A673 (cell line): Measurements from ENCODE around the gene EXOC4. TPM values are rescaled to one million over a fixed set of nuclear protein-coding genes. Genes with fewer than 3 reads are reported as not detected.
"Not testable (repeated sequence)": the region's sequence is repeated elsewhere in the genome, so short reads cannot be mapped to it uniquely, and the experiment has no call there.

ENCODE experiments used
- BruUV-seq: library from RNA; stranded (reverse); fragments of 400-500 nt; replicated peaks from 2 replicates; lab custom pipeline; 2021; lab: Mats Ljungman, UMichigan
- CTCF ChIA-PET: fragments of 300-600 bp; sonication (Branson Sonifier 250); formaldehyde crosslinking; loops from one replicate; lab custom pipeline; 2022; ENCODE audit warnings: antibody characterized with exemption; lab: Charles Lee
- POLR2A ChIA-PET: fragments of 300-600 bp; sonication (Branson Sonifier 250); formaldehyde crosslinking; loops from one replicate; lab custom pipeline; 2022; ENCODE audit warnings: antibody characterized with exemption; ENCODE audit not compliant: low non-redundant PET; lab: Charles Lee
- DNase-seq: peaks from one replicate; pipeline ENCODE4 v3.0.0-alpha.2; 2015; ENCODE audit warnings: low spot score
- H3K27ac ChIP-seq: fragments of 200-600 bp; sonication (generic); 2 replicates; pipeline ENCODE4 v1.5.1; 2016; ENCODE audit warnings: mixed run types, low read depth, mild to moderate bottlenecking, mixed read lengths, antibody characterized with exemption, low read length; ENCODE audit not compliant: poor library complexity, severe bottlenecking
- H3K27me3 ChIP-seq: fragments of 200-600 bp; sonication (generic); replicated peaks from 2 replicates; pipeline ENCODE4 v1.6.1; 2017; ENCODE audit warnings: mixed run types, low read depth, mild to moderate bottlenecking, mixed read lengths, antibody characterized with exemption, low read length; ENCODE audit not compliant: insufficient read depth, poor library complexity
- H3K36me3 ChIP-seq: fragments of 200-600 bp; sonication (generic); 2 replicates; pipeline ENCODE4 v1.6.1; 2016; ENCODE audit warnings: mixed run types, mild to moderate bottlenecking, mixed read lengths, antibody characterized with exemption, low read length; ENCODE audit not compliant: insufficient read depth, poor library complexity, severe bottlenecking
- H3K4me1 ChIP-seq: fragments of 200-600 bp; sonication (generic); 2 replicates; pipeline ENCODE4 v1.6.1; 2017; ENCODE audit warnings: mixed run types, mild to moderate bottlenecking, mixed read lengths, antibody characterized with exemption, low read length; ENCODE audit not compliant: insufficient read depth, poor library complexity, severe bottlenecking
- H3K4me3 ChIP-seq: fragments of 200-600 bp; sonication (generic); 2 replicates; pipeline ENCODE4 v1.5.1; 2016; ENCODE audit warnings: low read depth, mixed run types, mild to moderate bottlenecking, mixed read lengths, low read length; ENCODE audit not compliant: poor library complexity, severe bottlenecking
- H3K9me3 ChIP-seq: fragments of 200-600 bp; sonication (generic); 2 replicates; pipeline ENCODE4 v1.6.1; 2016; ENCODE audit warnings: mixed run types, low read depth, mild to moderate bottlenecking, mixed read lengths, antibody characterized with exemption, low read length; ENCODE audit not compliant: poor library complexity, severe bottlenecking
- EZH2 ChIP-seq: fragments of 200-600 bp; sonication (generic); IDR thresholded peaks from 2 replicates; pipeline ENCODE4 v1.6.1; 2017; ENCODE audit warnings: borderline replicate concordance, low read depth, mild to moderate bottlenecking, mixed read lengths, antibody characterized with exemption, low read length; ENCODE audit not compliant: poor library complexity, severe bottlenecking
- intact Hi-C: fragments of 100-400 bp; cut with micrococcal nuclease; formaldehyde crosslinking; loops from one replicate; pipeline ENCODE4 v1.10.0; 2022; ENCODE audit not compliant: unreplicated experiment
- total RNA-seq: library from RNA; stranded (reverse); gene quantifications from 2 replicates; pipeline ENCODE4 v1.2.3, GENCODE V29; 2021
- TF ChIP-seq, protein P1 (sequence below): fragments of 300-800, 200-600 bp; sonication (generic); conservative IDR thresholded peaks from 2 replicates; pipeline ENCODE4 v1.5.1; 2017; ENCODE audit warnings: low read depth, mild to moderate bottlenecking, antibody characterized with exemption, low read length, moderate library complexity, mixed read lengths

EXOC4 gene
- total RNA-seq, 1 experiment from 2014 or later, result 66.1 TPM

DNA sequence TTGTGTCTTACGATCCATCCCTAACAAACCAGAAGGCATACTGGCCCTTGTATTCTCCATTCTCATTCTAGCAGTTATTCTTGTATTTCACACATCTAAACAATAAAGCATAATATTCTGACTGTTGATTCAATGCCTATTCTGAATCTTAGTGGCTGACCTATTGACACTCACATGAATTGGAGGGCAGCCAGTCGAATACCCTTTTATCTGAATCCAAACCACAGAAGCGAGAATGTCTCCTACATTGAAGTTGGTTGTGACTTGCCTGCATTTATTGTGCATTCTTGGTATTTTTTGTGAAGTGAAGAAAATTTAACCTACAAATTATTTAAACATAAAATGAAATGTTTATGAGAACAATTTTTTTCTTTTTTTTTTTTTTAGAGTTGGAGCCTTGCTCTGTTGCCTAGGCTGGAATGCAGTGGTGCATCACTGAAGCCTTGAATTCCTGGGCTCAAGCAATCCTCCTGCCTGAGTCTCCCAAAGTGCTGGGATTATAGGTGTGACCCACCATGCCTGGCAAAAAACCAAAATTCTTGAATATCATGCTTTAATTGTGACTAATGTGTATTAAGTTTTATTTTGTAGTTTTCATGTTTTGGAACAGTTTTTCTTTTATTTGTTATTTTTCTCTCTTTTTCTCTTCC, 22.7 kb downstream of the EXOC4 start:
- no peak for DNase-seq
- Histone ChIP-seq H3K4me3 (no peak overlapping the region), H3K27me3 (no peaks in the 10 kb centered on the region), H3K9me3 (no peaks in the 10 kb centered on the region), H3K27ac (no peak overlapping the region), H3K36me3 (peaks cover 6% of the 10 kb centered on the region), H3K4me1 (no peaks in the 10 kb centered on the region)
- intact Hi-C loops, result no loop called here
- ChIA-PET CTCF (no interaction called here), POLR2A (no interaction called here)
- TF ChIP-seq, protein P1, sequence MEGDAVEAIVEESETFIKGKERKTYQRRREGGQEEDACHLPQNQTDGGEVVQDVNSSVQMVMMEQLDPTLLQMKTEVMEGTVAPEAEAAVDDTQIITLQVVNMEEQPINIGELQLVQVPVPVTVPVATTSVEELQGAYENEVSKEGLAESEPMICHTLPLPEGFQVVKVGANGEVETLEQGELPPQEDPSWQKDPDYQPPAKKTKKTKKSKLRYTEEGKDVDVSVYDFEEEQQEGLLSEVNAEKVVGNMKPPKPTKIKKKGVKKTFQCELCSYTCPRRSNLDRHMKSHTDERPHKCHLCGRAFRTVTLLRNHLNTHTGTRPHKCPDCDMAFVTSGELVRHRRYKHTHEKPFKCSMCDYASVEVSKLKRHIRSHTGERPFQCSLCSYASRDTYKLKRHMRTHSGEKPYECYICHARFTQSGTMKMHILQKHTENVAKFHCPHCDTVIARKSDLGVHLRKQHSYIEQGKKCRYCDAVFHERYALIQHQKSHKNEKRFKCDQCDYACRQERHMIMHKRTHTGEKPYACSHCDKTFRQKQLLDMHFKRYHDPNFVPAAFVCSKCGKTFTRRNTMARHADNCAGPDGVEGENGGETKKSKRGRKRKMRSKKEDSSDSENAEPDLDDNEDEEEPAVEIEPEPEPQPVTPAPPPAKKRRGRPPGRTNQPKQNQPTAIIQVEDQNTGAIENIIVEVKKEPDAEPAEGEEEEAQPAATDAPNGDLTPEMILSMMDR, result no peak
- no peak for TF ChIP-seq EZH2
- no TSS peak for BruUV-seq

DNA sequence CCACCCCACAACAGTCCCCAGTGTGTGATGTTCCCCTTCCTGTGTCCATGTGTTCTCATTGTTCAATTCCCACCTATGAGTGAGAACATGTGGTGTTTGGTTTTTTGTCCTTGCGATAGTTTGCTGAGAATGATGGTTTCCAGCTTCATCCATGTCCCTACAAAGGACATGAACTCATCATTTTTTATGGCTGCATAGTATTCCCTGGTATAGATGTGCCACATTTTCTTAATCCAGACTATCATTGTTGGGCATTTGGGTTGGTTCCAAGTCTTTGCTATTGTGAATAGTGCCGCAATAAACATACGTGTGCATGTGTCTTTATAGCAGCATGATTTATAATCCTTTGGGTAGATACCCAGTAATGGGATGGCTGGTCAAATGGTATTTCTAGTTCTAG, 26.1 kb downstream of the EXOC4 start:
- H3K36me3 ChIP-seq, result not testable (repeated sequence)

DNA sequence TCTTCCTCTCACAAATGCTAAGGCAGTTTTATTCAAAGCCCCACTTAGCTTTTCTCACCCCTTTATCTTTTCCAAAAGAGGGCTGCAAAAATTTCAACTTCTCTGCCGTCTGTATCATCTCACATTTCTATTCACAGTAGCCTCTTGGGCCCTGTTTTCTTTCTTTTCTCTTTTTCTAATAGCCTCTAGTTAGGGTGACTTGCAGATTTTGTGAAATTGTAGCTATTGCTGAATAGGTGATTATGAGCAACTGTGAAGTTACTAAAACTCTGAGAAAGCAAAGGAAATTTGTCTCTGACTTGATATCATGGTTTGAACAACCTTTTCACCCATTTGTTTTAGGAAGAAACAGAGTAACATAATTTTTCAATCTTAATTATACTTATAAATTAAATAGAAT, 29.2 kb downstream of the EXOC4 start:
- Histone ChIP-seq H3K4me3 (no peak overlapping the region), H3K27ac (no peak overlapping the region), H3K4me1 (no peaks in the 10 kb centered on the region), H3K27me3 (no peaks in the 10 kb centered on the region), H3K36me3 (no peaks in the 10 kb centered on the region), H3K9me3 (no peaks in the 10 kb centered on the region)
- intact Hi-C loops, result no loop called here
- BruUV-seq, result no TSS peak
- ChIA-PET POLR2A (interaction anchor here (0.7 kb wide), 1 partner anchor 776 kb away, joined by 6 read pairs; no protein-coding TSS in a partner anchor), CTCF (no interaction called here)
- no peak for DNase-seq
- TF ChIP-seq, protein P1, result no peak
- TF ChIP-seq EZH2, result no peak

More for the DNA sequence above, 26.1 kb downstream of the EXOC4 start:
- POLR2A ChIA-PET, H3K9me3 ChIP-seq, H3K4me1 ChIP-seq, CTCF ChIA-PET, DNase-seq, H3K4me3 ChIP-seq, H3K27ac ChIP-seq, BruUV-seq, intact Hi-C loops, H3K27me3 ChIP-seq: not testable (repeated sequence)

DNA sequence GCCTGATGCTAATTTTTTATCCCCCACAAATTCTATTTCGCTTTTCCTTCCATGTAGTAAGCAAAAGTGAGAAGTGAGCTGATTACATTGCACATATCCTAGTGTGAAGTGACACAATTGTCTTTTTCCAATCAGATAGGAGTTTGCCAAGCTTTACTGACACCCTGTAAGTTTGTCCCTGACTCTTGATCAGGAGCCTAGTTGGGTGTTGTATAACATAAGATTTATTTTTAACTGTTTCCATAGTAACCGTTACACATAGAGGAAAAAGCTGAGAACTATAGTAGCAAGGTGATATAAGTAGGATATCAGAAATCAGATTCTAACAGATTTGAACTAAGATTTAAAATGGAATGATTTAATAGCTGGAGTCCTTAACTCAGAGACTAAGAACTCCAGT, 31.2 kb downstream of the EXOC4 start:
- no peaks in the 10 kb centered on the region for H3K9me3 ChIP-seq
- no peaks in the 10 kb centered on the region for H3K27me3 ChIP-seq
- no peak for DNase-seq
- BruUV-seq, result no TSS peak
- ChIA-PET POLR2A (no interaction called here), CTCF (no interaction called here)
- H3K27ac ChIP-seq, result no peak overlapping the region
- intact Hi-C loops, result no loop called here
- TF ChIP-seq EZH2, result no peak
- TF ChIP-seq, protein P1, result no peak
- no peaks in the 10 kb centered on the region for H3K4me1 ChIP-seq
- no peaks in the 10 kb centered on the region for H3K36me3 ChIP-seq
- no peak overlapping the region for H3K4me3 ChIP-seq
